ENCODE measurements around the gene CDK10. TPM values are rescaled to one million over a fixed set of nuclear protein-coding genes. Genes with fewer than 3 reads are reported as not detected.
A peak's percentile ranks its signal among the peaks of the same experiment; 100 is the strongest.
"Not testable (repeated sequence)": the region's sequence is repeated elsewhere in the genome, so short reads cannot be mapped to it uniquely, and the experiment has no call there.

The CDK10 gene
- total RNA-seq, 2 experiments from 2014 or later: 80.5 to 94.2 TPM

- no peak for DNase-seq
- Mint-ChIP-seq H3K4me1 (no peaks in the 10 kb centered on the region), H3K36me3 (peaks cover 5% of the 10 kb centered on the region), H3K27ac (no peak overlapping the region), H3K4me3 (no peak overlapping the region), H3K9me3 (ENCODE audit: low read depth) (no peaks in the 10 kb centered on the region), H3K27me3 (no peaks in the 10 kb centered on the region)
- CTCF ChIA-PET: no interaction called here
- ATAC-seq: no peak
These were observed 14.1 kb upstream of the CDK10 start for GRCh38 chr16:89672177-89672941.

DNA sequence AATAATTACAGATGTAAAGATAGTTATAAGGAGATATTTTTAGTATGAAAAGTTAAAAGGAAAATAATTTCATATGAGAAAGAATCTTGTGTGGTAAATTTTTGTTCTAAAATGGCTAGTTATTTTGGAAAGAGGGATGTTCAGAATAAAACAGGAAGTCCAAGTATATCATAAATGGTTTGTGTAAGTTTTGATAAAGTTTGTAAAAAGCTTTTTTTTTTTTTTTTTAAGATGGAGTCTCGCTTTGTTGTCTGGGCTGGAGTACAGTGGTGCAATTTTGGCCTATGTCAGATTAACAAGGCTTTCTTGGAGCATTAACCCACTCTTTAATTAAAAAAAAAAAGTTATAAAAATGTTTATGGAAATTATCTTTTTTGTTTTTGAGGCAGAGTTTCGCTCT is 8.2 kb upstream of the CDK10 start:
- peaks cover 10% of the 10 kb centered on the region for H3K36me3 Mint-ChIP-seq
- CTCF ChIA-PET: interaction anchor here (0.7 to 1.2 kb wide), 2 partner anchors 22 to 175 kb away, joined by 3 to 5 read pairs; no protein-coding TSS in a partner anchor
- no peaks in the 10 kb centered on the region for H3K27me3 Mint-ChIP-seq
- no peaks in the 10 kb centered on the region for H3K4me1 Mint-ChIP-seq
- no peak overlapping the region for H3K4me3 Mint-ChIP-seq
- ATAC-seq (no peak), DNase-seq (no peak)
- H3K9me3 Mint-ChIP-seq (ENCODE audit: low read depth): peaks cover 2% of the 10 kb centered on the region
- H3K27ac Mint-ChIP-seq: no peak overlapping the region

- Mint-ChIP-seq H3K27ac (peak overlapping the region; percentile 52), H3K36me3 (peaks cover 17% of the 10 kb centered on the region), H3K4me3 (peak overlapping the region; percentile 43), H3K9me3 (ENCODE audit: low read depth) (no peaks in the 10 kb centered on the region), H3K4me1 (peaks cover 17% of the 10 kb centered on the region), H3K27me3 (no peaks in the 10 kb centered on the region)
- CTCF ChIA-PET: interaction anchor here (0.8 to 2.1 kb wide), 5 partner anchors 10 to 178 kb away, joined by 3 to 31 read pairs (median 6); partner anchors contain the start of genes SPATA2L and SPG7
- ATAC-seq (no peak), DNase-seq (no peak)
These were observed 573 bp upstream of the CDK10 start for GRCh38 chr16:89685916-89686315.

- peak overlapping the region; percentile 82 for H3K4me3 Mint-ChIP-seq
- DNase-seq (no peak), ATAC-seq (peak; percentile 40)
- H3K27me3 Mint-ChIP-seq: no peaks in the 10 kb centered on the region
- peak overlapping the region; percentile 78 for H3K27ac Mint-ChIP-seq
- CTCF ChIA-PET: interaction anchor here (0.9 to 2.8 kb wide), 6 partner anchors 8 to 173 kb away, joined by 3 to 31 read pairs (median 6); partner anchors contain the start of gene SPATA2L
- no peaks in the 10 kb centered on the region for H3K9me3 Mint-ChIP-seq (ENCODE audit: low read depth)
- H3K4me1 Mint-ChIP-seq: peaks cover 17% of the 10 kb centered on the region
- H3K36me3 Mint-ChIP-seq: peaks cover 17% of the 10 kb centered on the region
These were observed 827 bp downstream of the CDK10 start for GRCh38 chr16:89687092-89687940.

GRCh38 chr16:89688395-89688794 is 1.9 kb downstream of the CDK10 start:
- Mint-ChIP-seq H3K27ac (no peak overlapping the region), H3K4me3 (no peak overlapping the region), H3K4me1 (peaks cover 17% of the 10 kb centered on the region), H3K9me3 (ENCODE audit: low read depth) (no peaks in the 10 kb centered on the region), H3K36me3 (peaks cover 19% of the 10 kb centered on the region), H3K27me3 (no peaks in the 10 kb centered on the region)
- ATAC-seq: no peak
- CTCF ChIA-PET: interaction anchor here (1.1 to 2.8 kb wide), 3 partner anchors 11 to 222 kb away, joined by 4 to 13 read pairs (median 4); no protein-coding TSS in a partner anchor
- no peak for DNase-seq

DNA sequence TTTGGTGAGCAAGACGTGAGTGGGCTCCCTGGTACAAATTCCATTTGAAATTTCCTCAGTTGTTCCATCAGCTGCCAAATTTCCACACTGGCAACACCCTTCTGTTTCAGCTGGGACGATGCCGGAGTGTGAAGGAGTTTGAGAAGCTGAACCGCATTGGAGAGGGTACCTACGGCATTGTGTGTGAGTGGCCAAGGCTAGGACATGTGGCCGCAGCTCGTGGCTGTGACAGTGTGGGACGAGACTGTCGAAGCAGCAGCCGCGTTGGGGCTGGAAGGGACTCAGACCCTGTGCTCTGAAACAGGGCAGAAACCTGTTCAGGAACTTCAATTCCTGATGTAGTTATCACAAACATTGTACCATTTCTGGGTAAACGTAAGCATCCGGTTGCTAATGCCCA is 2.7 kb downstream of the CDK10 start:
- CTCF ChIA-PET: interaction anchor here (0.7 to 2.8 kb wide), 4 partner anchors 11 to 221 kb away, joined by 3 to 13 read pairs (median 4); no protein-coding TSS in a partner anchor
- H3K4me1 Mint-ChIP-seq: peaks cover 17% of the 10 kb centered on the region
- H3K4me3 Mint-ChIP-seq: no peak overlapping the region
- DNase-seq (no peak), ATAC-seq (no peak)
- no peaks in the 10 kb centered on the region for H3K9me3 Mint-ChIP-seq (ENCODE audit: low read depth)
- no peaks in the 10 kb centered on the region for H3K27me3 Mint-ChIP-seq
- H3K27ac Mint-ChIP-seq: no peak overlapping the region
- peaks cover 23% of the 10 kb centered on the region for H3K36me3 Mint-ChIP-seq

- H3K36me3 Mint-ChIP-seq: peaks cover 21% of the 10 kb centered on the region
- not testable (repeated sequence) for ATAC-seq; H3K9me3 Mint-ChIP-seq (ENCODE audit: low read depth); H3K27ac Mint-ChIP-seq; H3K27me3 Mint-ChIP-seq; DNase-seq; H3K4me3 Mint-ChIP-seq
- CTCF ChIA-PET: interaction anchor here (0.7 to 2.8 kb wide), 4 partner anchors 10 to 221 kb away, joined by 3 to 13 read pairs (median 4); no protein-coding TSS in a partner anchor
- H3K4me1 Mint-ChIP-seq: peaks cover 17% of the 10 kb centered on the region
These were observed 3.1 kb downstream of the CDK10 start for GRCh38 chr16:89689621-89690020.

DNA sequence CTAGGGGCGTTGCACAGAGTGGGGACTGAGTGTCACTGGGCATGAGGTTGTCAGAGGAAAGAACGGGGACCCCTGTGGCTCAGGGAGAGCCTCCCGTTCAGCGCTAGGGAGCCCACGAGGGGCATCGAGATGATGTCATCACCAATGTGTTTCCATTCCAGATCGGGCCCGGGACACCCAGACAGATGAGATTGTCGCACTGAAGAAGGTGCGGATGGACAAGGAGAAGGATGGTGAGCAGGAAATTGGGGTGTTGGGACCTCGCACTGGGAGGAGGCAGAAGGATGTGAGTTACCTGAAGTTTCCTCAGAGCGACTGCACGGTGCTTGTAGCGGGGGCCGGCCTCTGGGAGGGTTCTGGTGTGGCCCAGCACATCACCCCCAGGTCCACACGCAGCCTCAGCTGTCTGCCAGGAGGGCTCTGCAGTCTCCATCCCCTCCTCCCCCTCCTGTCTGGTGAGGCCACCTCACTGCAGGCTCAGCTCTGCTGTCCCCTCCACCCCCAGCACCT is 4.0 kb downstream of the CDK10 start:
- peaks cover 20% of the 10 kb centered on the region for H3K4me1 Mint-ChIP-seq
- no peak for ATAC-seq
- CTCF ChIA-PET: interaction anchor here (1.3 to 2.8 kb wide), 3 partner anchors 9 to 15 kb away, joined by 4 to 13 read pairs (median 5); no protein-coding TSS in a partner anchor
- H3K9me3 Mint-ChIP-seq (ENCODE audit: low read depth): no peaks in the 10 kb centered on the region
- no peak overlapping the region for H3K27ac Mint-ChIP-seq
- peaks cover 16% of the 10 kb centered on the region for H3K36me3 Mint-ChIP-seq
- no peaks in the 10 kb centered on the region for H3K27me3 Mint-ChIP-seq
- no peak for DNase-seq
- no peak overlapping the region for H3K4me3 Mint-ChIP-seq

- DNase-seq (no peak), ATAC-seq (no peak)
- Mint-ChIP-seq H3K27me3 (no peaks in the 10 kb centered on the region), H3K27ac (no peak overlapping the region), H3K9me3 (ENCODE audit: low read depth) (no peaks in the 10 kb centered on the region), H3K4me1 (peaks cover 25% of the 10 kb centered on the region), H3K36me3 (peaks cover 12% of the 10 kb centered on the region), H3K4me3 (no peak overlapping the region)
- CTCF ChIA-PET: interaction anchor here (1.3 kb wide), 1 partner anchor 9 kb away, joined by 5 read pairs; no protein-coding TSS in a partner anchor
These were observed 4.9 kb downstream of the CDK10 start for GRCh38 chr16:89691231-89691985.

GRCh38 chr16:89691986-89692569 is 5.6 kb downstream of the CDK10 start:
- H3K4me1 Mint-ChIP-seq: peaks cover 28% of the 10 kb centered on the region
- DNase-seq (no peak), ATAC-seq (no peak)
- H3K27ac Mint-ChIP-seq: no peak overlapping the region
- H3K9me3 Mint-ChIP-seq (ENCODE audit: low read depth): no peaks in the 10 kb centered on the region
- H3K4me3 Mint-ChIP-seq: no peak overlapping the region
- CTCF ChIA-PET: interaction anchor here (1.3 kb wide), 1 partner anchor 8 kb away, joined by 5 read pairs; no protein-coding TSS in a partner anchor
- H3K27me3 Mint-ChIP-seq: no peaks in the 10 kb centered on the region
- peaks cover 12% of the 10 kb centered on the region for H3K36me3 Mint-ChIP-seq

DNA sequence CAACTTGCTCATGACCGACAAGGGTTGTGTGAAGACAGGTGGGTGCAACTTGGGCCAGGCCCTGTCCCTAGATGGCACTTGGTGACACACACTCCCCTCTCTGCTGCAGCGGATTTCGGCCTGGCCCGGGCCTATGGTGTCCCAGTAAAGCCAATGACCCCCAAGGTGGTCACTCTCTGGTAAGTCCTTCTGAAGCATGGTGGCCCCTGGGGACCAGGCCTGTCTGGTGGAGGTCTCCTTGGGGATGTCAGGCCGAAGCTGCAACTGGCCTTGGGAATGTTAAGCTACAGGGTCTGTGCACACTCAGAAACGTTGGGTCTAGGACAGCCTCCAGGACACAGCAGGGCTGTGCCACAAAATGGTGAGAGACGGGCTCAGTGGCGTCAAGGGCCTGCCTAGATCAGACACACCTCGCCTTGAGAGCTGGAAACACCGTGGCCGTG is 6.8 kb downstream of the CDK10 start:
- CTCF ChIA-PET: no interaction called here
- no peak overlapping the region for H3K27ac Mint-ChIP-seq
- DNase-seq (no peak), ATAC-seq (no peak)
- H3K36me3 Mint-ChIP-seq: peaks cover 12% of the 10 kb centered on the region
- no peak overlapping the region for H3K4me3 Mint-ChIP-seq
- H3K9me3 Mint-ChIP-seq (ENCODE audit: low read depth): no peaks in the 10 kb centered on the region
- no peaks in the 10 kb centered on the region for H3K27me3 Mint-ChIP-seq
- peaks cover 20% of the 10 kb centered on the region for H3K4me1 Mint-ChIP-seq
